GM21825 (cell line): ENCODE results near the gene CHN2.
A peak's percentile ranks its signal among the peaks of the same experiment; 100 is the strongest.

Experiments
- ATAC-seq: cut with Tn5 transposase; IDR thresholded peaks from one replicate; pipeline ENCODE4 v1.9.1; 2021; ENCODE audit warnings: mild to moderate bottlenecking, moderate library complexity; ENCODE audit not compliant: unreplicated experiment

CHN2 gene

GRCh38 chr7:29281782-29282541 lies 87.4 kb downstream of the CHN2 start:
- ATAC-seq: no peak

DNA sequence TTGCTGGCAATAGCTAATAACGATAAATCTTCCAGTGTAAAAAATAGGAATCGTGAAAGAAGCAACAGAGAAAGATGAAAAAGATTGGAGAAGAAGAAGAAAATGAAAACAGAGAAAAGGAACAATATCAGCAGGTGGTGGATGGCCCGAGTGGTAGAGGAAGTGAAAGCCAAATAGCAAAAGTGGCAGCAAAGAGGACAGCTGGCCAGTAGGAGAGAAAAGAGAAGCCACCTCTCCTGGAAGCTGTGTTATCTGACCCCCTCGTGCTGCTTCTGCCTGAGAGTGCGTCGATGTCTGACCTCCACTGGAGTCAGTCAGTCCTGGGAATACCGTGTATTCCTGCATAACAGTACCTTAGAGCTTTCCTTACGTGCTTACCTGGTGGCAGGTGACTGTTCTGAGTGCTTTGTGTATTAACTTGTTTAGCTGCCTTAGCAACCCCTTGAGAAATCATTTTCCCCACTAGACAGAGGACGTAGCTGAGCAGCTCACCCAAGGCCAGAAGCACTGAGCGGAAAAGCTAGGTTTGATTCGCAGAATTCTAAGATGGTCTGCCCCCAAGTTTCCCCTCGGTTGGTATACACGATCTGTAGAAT lies 88.3 kb downstream of the CHN2 start:
- ATAC-seq: no peak

DNA sequence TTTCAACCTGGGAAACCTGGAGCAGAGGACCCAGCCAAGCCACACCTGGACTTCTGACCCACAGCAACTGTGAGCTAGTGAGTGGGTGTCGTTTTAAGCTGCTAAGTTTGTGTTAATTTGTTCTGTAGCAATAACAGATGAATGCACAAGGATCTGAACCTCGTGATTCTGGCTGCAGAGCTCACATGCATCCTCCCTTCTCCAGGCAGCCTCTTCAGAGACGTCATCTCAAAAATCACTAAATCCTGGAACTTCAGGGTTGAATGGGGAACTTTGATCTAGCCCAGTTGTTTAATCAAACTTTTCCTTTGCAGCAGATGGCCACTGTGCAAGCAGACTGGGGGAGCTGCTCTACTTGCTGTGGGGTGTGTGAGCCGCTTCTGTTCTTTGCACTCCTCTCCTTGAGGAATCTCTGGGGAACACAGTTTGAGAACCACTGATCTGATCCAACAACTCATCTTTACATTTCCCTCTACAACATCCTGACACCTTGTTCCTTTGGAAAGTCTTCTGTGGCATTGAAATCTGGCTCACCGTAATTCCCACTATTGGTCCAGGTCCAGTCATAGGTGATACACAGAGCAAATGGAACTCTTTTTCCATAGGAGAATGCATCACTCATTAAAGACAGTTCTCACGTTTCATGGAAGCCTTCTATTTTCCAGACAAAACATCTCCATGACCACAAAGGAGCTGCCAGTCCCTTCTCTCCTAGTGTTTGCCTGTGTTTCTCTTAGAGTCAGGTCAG lies 90.3 kb downstream of the CHN2 start:
- no peak for ATAC-seq

GRCh38 chr7:29285444-29285793 lies 90.8 kb downstream of the CHN2 start:
- no peak for ATAC-seq

DNA sequence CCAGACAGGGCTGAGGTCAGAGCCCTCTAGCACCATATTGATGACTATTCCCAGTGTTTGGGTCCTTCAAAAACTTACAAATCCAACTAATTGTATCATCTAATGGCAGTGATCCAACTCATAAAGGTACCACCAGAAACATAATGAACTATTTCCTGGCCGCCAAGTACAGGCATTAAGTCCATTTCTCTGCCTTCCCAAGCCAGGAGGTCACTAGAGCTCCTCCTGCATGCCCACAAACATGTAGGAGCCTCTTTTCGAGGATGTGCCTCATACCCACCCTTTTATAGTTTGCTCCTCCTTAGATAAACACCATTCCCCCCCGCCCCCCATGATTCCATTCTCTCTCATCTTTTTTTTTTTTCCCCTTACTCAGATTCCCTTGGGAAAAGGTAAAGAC lies 91.3 kb downstream of the CHN2 start:
- no peak for ATAC-seq

DNA sequence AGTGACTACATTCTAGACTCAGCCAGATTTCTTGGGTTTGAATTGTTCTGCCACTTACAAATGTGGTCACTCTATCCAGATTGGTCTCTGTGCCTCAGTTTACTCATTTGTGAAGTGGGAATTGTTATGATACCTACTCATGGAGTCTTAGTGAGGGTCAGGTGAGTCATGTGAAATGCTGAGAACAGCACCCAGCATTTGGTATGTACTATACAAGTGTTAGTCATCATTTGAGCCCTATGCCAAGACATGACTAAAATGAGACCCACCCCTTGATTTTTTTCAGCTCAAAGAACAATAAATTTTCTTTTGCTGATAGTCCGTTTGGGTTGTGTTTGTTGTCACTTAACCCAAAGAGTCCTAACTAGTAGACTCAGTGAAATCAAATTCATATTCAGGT lies 92.8 kb downstream of the CHN2 start:
- ATAC-seq: no peak

DNA sequence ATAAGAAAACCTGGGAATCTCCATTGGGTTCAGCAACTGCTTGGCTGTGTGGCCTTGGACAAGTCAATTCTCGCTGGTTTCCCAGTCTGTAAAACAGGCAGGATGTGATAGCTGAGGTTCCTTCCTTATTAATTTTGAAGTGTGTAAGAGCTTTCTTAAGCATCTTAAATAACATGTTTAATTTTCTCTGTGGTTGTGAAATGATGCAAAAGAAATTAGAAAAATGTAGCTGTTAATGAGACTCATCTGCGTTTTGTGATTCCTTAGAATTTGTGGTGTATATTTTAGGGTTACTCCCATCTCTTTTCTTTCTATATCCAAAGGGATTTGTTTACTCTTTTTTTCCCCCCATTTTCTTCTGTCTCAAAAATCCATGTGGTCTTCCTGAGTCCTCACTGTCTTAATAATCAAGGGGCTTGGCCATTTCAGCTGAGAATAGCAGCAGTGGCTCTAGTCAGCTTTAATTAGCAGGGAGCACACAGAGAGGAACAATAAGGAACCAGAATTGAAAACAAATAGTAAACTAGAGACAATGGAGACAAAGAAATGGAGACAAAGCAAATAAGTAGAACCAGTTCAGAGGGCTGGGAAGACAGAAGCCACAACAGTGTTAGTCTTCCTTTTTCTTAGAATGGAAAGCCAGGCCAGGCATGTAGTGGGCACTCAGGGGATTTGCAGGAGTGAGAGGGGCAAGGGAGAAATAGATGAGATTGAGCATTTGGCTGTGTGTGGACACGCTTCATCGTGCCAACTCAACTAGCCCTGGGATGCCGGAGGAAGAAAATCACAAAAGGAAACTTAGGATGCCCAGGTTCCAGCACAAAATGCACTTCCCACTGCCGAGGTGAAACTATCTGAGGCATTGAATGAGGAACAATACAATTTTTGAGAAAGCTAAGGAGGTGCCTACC lies 93.9 kb downstream of the CHN2 start:
- ATAC-seq: no peak

DNA sequence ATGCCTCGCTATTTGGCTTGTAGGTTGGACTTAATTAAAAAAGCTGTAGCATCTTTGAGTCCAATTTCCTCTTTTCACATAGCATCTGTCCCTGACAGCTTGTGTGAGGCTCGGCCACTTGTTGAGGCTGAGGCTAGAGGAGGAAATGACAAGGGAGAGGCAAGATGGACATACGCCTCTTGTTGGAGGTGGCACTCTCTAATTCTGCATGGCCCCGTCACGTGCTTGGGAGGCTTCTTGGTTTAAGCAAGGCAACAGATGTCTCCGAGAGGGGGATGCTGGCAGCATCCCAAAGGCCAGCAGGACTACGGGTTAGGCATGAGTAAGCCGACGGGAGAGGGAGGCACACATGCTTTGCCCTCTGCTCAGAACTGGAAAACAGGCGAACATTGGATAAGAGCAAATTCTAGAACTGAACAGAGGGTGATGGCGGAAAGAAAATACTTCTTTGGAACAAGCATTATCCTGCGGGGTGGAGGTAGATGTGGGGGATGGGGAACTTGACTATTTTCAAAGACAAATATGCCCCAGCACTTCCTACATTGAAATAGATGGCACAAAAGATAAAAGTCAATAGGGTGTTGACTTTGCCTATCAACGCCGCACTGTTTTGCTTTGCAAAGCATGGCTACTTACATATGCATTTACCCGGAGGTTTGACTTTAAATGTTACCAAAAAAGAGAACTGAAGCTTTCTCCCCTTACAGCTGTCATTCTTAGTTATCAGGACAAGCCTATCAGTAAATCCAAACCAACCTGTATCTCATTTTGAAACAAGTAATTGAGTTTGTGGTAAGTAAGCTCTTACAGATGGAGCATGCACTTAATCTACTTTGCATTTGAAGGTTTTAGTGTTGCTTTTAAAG lies 94.8 kb downstream of the CHN2 start:
- peak; percentile 75 for ATAC-seq

DNA sequence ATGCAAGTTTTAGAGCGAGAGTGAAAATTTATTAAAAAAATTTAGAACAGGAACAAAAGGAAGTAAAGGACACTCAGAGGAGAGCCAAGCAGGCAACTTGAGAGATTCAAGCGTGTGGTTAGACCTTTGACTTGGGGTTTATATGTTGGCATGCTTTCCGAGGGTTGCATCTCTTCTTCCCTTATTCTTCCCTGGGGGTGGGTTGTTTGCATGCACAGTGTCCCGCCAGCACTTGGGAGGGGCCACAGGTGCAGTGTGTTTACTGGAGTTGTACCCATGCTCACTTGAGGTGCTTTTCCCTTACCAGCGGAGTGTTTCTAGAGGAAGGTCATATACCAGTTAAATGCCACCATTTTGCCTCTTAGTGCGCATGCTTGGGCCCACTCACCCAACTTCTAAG lies 96.3 kb downstream of the CHN2 start:
- no peak for ATAC-seq

DNA sequence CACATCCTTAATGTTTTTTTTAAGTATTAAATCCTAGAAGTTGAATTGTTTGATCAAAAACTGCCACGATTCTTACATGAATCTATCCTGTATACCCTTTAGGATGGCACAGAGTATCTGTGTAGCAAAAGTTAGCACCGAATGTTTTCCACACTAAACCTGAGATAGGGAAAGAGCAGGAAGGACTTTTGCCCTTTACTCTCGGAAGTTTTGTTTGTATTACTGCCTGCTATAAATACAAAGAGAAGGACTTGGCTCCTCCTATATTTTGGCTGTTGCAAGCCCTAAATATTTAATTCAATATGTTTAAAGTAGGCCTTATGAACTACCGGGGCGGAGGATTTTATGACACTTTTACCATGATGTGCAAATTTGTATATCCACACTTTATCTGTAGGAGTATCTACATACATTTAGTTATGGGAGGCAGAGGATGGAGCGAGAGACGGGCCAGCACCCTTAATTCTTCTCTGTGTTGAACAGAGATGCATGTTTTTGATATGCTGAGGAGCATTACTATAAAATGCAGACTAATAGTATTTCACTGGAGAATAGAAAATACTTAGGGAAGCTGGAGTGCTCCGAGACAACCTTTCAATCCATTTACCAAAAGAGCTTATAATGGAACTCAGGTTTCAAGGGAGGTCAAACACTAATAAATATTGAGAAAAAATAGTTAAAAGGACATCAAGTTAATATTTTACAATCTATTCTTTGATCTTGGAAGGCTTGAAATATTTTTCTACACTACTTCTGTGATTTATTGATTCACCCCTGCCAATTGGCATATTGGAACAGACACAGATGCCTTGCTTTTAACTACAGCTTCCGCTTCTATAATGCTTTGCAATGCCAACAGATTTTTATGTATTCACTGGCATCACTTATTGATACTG lies 97.4 kb downstream of the CHN2 start:
- no peak for ATAC-seq

GRCh38 chr7:29292886-29293658 lies 98.5 kb downstream of the CHN2 start:
- ATAC-seq: no peak

DNA sequence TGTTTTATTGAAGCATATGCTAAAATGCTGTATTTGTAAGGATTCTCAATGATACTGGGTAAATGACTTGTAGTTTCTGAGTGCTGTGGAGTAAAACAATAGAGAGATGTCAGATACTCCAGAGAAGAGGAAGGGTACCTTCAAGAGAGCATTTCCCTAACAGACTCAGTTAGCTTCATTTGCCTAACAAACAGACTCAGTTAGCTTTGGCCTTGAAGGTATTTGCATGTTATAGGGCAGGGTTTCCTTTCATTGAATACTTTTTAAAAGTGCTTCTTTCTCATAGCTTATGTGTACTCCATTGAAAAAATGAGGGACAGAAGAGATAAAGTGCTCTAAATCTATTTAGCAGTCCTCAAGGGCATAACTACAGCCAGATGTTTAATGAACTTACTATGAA lies 101.8 kb downstream of the CHN2 start:
- no peak for ATAC-seq

DNA sequence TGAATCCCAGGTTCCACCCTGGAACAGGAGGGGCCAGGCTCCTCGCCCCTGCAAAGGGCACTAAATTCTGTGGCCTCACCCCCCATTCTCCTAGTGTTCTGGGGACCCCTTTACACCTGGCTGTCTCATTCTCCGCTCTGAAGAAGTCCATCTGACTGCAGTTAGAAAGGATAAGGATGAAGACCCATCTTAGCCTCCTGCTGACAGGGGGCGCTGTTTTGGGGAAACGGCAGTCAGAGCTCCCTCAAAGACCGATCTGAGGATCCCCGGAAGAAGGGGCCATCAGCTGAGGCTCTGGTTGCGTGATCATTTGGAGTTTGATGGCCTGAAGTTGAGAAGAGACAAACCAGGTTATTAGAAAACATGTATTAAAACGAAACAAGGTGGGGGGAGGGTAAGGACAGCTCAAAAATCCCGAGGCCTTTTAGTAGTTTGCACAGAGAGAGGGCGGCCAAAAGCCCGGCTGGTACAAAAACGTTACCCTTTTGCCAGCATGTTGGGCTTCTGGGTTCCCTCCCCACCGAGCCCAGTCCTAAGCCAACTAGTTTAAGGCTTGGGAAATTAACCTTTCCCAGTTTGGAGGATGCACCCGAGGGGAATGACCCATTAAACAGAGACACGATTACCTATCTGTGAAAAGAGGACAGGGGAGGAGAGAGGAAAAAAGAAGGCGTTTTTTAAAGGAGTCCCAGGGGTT lies 102.8 kb downstream of the CHN2 start:
- no peak for ATAC-seq

DNA sequence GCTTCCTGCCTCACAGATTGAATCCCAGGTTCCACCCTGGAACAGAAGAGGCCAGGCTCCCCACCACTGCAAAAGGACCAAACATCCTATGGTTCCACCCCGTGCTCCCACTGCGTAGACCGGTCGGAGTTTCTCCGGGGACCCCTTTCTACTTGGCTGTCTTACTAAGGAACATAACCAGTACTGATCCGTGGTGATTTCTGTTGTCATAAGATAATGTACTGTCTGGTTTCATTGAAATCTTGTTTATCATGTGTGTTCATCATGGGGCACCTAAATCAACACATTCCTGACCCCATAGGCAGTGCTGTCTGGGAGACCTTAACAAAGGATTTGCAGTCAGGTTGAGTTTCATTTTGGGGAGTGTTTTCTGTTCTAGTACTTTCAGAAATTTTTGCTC lies 104.5 kb downstream of the CHN2 start:
- ATAC-seq: no peak

DNA sequence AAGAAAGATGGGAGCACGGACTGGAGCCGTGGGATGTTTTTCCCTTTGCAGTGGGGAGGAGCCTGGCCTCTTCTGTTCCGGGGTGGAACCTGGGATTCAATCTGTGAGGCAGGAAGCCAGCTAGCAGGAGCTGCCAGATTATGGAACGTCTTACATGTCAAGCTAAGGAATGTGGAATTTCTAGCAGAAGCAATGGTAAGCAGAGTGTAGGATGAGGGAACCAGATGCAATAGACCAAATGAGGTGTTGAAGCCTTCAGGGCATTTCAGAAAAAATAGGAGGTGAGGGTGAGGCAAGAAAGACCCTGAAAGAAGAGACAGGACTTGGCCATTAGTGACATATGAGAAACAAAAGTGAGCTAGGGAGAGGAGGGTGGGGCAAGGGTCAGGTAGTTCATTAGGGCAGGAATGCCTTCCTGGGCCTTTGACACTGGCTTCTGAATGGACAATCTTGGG lies 105.5 kb downstream of the CHN2 start:
- no peak for ATAC-seq

- ATAC-seq: no peak
These were observed 106.1 kb downstream of the CHN2 start for GRCh38 chr7:29300649-29301048.

DNA sequence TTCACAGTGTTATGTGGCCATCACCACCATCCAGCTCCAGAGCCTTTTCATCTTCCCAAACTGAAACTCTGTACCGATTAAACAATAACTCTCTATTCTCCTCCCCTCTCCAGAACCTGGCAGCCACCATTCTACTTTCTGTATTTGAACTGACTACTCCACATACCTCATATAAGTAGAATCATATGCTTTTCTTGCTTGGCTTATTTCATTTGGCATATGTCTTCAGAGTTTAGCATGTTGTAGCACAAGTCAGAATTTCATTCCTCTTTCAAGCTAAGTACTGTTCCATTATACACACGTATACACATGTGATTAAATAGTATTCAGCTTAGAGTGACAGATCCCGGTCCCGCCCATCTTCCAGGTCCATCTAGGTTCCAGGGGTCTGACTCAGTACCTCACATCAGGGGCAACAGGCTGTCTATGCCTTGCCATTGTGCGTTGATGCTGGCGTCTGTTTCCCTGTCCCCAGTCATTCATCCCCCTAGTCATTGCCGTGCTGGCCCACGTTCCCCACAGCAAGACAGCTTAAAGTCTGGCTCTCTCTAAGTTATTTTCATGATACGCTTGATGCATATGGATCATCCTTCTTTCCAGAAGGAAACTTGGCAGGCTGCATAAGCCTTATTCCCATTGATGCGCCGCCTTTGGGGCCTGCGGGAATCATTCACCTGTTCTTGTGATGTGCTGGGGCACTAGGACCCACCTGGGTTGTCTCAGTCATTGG lies 108.3 kb downstream of the CHN2 start:
- ATAC-seq: no peak
